ENCODE results near the gene EIF2AK3. TPM values are rescaled to one million over a fixed set of nuclear protein-coding genes. Genes with fewer than 3 reads are reported as not detected.

EIF2AK3 gene
- total and polyA plus RNA-seq, 2 of the 13 experiments (the other 11 are each of a cell fraction or from before 2014, with no cell fraction given) = 10.3 to 30.6 TPM

DNA sequence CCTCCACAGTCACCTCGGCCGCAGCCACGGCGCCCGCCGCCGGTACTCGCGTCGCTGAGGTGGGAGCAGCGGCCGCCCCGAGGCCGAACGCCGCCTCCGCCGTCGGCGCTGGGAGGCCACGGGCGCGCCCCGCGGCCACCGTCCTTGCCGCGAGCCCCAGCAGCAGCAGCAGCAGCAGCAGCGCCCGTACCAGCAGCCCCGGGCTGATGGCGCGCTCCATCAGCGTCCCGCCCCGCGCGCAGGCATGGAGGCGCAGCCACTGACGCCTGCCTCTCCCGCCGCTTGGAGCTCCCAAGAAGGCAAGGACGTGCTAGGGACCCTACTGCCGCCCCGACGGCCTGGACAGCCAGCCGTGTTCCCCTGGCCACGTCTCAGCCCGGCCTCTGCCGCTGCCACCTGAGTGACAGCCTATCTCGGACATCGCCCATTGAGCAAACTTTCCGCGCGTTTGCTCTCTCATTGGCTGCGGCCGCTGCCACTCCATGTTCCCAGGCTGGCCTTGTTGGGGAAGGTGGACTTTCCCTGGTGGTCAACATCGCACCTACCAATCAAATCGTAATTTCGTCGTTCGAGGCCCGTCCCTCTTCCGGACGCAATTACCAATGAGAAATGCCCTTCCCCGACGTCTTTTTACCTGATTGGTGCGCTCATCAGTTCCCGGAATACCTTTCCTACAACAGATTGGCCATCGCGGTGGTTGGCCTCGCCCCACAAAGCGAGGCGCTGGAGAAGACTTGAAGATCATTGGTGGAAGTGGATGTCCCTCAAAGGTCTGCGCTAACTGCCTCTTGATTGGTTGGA, at the start of gene EIF2AK3 (continued):
- TF ChIP-seq, protein P1, sequence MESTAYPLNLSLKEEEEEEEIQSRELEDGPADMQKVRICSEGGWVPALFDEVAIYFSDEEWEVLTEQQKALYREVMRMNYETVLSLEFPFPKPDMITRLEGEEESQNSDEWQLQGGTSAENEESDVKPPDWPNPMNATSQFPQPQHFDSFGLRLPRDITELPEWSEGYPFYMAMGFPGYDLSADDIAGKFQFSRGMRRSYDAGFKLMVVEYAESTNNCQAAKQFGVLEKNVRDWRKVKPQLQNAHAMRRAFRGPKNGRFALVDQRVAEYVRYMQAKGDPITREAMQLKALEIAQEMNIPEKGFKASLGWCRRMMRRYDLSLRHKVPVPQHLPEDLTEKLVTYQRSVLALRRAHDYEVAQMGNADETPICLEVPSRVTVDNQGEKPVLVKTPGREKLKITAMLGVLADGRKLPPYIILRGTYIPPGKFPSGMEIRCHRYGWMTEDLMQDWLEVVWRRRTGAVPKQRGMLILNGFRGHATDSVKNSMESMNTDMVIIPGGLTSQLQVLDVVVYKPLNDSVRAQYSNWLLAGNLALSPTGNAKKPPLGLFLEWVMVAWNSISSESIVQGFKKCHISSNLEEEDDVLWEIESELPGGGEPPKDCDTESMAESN (CRISPR knock-in tag; conservative IDR thresholded peaks at IDR 0.05) = peak; percentile 87; the same call in 1 of the 2 replicates
- TF ChIP-seq ZNF431 (CRISPR knock-in tag; IDR thresholded peaks at IDR 0.05; ENCODE audit: borderline replicate concordance, low read depth) (peak; percentile 92), ZNF383 (CRISPR knock-in tag; IDR thresholded peaks at IDR 0.05; ENCODE audit: borderline replicate concordance) (no peak), HNF4A (CRISPR knock-in tag; IDR thresholded peaks at IDR 0.05) (no peak; the same call in none of the 2 replicates), TGIF2 (CRISPR knock-in tag; IDR thresholded peaks at IDR 0.05) (peak; percentile 91), EHMT2 (IDR thresholded peaks at IDR 0.05; ENCODE audit: borderline replicate concordance, low read depth, low read length) (peak; percentile 72; the same call in 1 of the 2 replicates), PITX1 (CRISPR knock-in tag; IDR thresholded peaks at IDR 0.05) (peak; percentile 10; the same call in 1 of the 2 replicates), MTA3 (CRISPR knock-in tag; IDR thresholded peaks at IDR 0.05) (no peak), KAT8 (CRISPR knock-in tag; IDR thresholded peaks at IDR 0.05) (peak; percentile 70; the same call in 1 of the 2 replicates), SRF (IDR thresholded peaks at IDR 0.05; ENCODE audit: low read depth, low read length) (peak; percentile 82), ZFP90 (CRISPR knock-in tag; IDR thresholded peaks at IDR 0.05; ENCODE audit: borderline replicate concordance) (peak; percentile 68), ZFP36 (IDR thresholded peaks at IDR 0.05; ENCODE audit: borderline replicate concordance, low read depth, low read length, partially characterized antibody) (no peak), ZNF569 (CRISPR knock-in tag; IDR thresholded peaks at IDR 0.05; ENCODE audit: borderline replicate concordance) (no peak), ZNF20 (CRISPR knock-in tag; IDR thresholded peaks at IDR 0.05) (no peak), ZNF124 (CRISPR knock-in tag; IDR thresholded peaks at IDR 0.05) (0 out of 2 replicates have a peak, but pooled peaks have one; percentile 26), CREB1 (IDR thresholded peaks at IDR 0.05) (peak; percentile 96), CREB1 (CRISPR knock-in tag; IDR thresholded peaks at IDR 0.05) (peak; percentile 98), HOXA5 (CRISPR knock-in tag; IDR thresholded peaks at IDR 0.05) (no peak), ZFP37 (CRISPR knock-in tag; IDR thresholded peaks at IDR 0.05; ENCODE audit: borderline replicate concordance) (no peak)
- TF ChIP-seq, protein P2, sequence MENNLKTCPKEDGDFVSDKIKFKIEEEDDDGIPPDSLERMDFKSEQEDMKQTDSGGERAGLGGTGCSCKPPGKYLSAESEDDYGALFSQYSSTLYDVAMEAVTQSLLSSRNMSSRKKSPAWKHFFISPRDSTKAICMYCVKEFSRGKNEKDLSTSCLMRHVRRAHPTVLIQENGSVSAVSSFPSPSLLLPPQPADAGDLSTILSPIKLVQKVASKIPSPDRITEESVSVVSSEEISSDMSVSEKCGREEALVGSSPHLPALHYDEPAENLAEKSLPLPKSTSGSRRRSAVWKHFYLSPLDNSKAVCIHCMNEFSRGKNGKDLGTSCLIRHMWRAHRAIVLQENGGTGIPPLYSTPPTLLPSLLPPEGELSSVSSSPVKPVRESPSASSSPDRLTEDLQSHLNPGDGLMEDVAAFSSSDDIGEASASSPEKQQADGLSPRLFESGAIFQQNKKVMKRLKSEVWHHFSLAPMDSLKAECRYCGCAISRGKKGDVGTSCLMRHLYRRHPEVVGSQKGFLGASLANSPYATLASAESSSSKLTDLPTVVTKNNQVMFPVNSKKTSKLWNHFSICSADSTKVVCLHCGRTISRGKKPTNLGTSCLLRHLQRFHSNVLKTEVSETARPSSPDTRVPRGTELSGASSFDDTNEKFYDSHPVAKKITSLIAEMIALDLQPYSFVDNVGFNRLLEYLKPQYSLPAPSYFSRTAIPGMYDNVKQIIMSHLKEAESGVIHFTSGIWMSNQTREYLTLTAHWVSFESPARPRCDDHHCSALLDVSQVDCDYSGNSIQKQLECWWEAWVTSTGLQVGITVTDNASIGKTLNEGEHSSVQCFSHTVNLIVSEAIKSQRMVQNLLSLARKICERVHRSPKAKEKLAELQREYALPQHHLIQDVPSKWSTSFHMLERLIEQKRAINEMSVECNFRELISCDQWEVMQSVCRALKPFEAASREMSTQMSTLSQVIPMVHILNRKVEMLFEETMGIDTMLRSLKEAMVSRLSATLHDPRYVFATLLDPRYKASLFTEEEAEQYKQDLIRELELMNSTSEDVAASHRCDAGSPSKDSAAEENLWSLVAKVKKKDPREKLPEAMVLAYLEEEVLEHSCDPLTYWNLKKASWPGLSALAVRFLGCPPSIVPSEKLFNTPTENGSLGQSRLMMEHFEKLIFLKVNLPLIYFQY (CRISPR knock-in tag; IDR thresholded peaks at IDR 0.05; ENCODE audit: borderline replicate concordance) = no peak
- TF ChIP-seq, protein P3, sequence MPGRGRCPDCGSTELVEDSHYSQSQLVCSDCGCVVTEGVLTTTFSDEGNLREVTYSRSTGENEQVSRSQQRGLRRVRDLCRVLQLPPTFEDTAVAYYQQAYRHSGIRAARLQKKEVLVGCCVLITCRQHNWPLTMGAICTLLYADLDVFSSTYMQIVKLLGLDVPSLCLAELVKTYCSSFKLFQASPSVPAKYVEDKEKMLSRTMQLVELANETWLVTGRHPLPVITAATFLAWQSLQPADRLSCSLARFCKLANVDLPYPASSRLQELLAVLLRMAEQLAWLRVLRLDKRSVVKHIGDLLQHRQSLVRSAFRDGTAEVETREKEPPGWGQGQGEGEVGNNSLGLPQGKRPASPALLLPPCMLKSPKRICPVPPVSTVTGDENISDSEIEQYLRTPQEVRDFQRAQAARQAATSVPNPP (CRISPR knock-in tag; IDR thresholded peaks at IDR 0.05) = no peak
- TF ChIP-seq, protein P4, sequence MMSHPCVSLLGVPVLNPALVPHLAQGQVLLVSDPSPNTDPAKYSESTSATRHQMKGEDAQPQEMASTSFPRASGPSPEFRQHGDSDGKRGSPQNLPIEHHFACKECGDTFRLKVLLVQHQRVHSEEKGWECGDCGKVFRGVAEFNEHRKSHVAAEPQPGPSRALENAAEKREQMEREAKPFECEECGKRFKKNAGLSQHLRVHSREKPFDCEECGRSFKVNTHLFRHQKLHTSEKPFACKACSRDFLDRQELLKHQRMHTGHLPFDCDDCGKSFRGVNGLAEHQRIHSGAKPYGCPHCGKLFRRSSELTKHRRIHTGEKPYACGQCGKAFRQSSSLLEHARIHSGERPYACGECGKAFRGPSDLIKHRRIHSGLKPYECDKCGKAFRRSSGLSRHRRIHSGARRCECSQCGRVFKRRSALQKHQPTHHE (CRISPR knock-in tag; IDR thresholded peaks at IDR 0.05; ENCODE audit: borderline replicate concordance) = no peak
